ENCODE results near the gene POU2AF1. TPM values are rescaled to one million over a fixed set of nuclear protein-coding genes. Genes with fewer than 3 reads are reported as not detected.

POU2AF1 gene
- total and polyA plus RNA-seq, 2 donors from 2014 or later: 0.95 to 18.5 TPM

DNA sequence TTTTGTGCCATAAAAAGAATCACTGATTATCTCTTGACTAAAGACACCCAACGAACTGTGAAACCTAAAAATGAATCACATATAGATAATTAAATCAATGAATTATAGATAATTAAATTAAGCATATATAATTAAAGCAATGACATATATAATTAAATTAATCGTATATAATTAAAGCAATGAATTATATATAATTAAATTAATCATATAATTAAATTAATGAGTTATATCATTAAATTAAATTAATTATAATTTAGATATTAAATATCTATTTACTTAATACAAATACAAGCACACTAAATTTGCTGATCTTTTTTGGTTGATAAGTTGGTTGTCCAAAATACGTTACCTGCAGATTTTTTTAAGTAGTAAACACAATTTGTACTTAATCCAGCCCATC, 30.9 kb downstream of the POU2AF1 start:
- TF ChIP-seq, protein P1, sequence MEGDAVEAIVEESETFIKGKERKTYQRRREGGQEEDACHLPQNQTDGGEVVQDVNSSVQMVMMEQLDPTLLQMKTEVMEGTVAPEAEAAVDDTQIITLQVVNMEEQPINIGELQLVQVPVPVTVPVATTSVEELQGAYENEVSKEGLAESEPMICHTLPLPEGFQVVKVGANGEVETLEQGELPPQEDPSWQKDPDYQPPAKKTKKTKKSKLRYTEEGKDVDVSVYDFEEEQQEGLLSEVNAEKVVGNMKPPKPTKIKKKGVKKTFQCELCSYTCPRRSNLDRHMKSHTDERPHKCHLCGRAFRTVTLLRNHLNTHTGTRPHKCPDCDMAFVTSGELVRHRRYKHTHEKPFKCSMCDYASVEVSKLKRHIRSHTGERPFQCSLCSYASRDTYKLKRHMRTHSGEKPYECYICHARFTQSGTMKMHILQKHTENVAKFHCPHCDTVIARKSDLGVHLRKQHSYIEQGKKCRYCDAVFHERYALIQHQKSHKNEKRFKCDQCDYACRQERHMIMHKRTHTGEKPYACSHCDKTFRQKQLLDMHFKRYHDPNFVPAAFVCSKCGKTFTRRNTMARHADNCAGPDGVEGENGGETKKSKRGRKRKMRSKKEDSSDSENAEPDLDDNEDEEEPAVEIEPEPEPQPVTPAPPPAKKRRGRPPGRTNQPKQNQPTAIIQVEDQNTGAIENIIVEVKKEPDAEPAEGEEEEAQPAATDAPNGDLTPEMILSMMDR (IDR thresholded peaks at IDR 0.05; ENCODE audit: borderline replicate concordance, extremely low read depth, insufficient read depth): no peak
- Histone ChIP-seq H3K36me3 (ENCODE audit: control insufficient read depth in 2 of 3, insufficient read depth in 3 of 3, low read length in 3 of 3) (no peaks in the 10 kb centered on the region), H3K9me3 (ENCODE audit: control insufficient read depth in 2 of 3, insufficient read depth in 1 of 3, low read length in 3 of 3) (no peaks in the 10 kb centered on the region), H3K4me3 (ENCODE audit: low read length in 3 of 3) (no peak overlapping the region), H3K27me3 (ENCODE audit: control insufficient read depth, insufficient read depth, low read length) (no peaks in the 10 kb centered on the region), H3K4me1 (ENCODE audit: control insufficient read depth in 2 of 3, insufficient read depth in 2 of 3, low read depth in 1 of 3, low read length in 3 of 3) (no peaks in the 10 kb centered on the region), H3K9ac (ENCODE audit: low read length in 3 of 3) (no peak overlapping the region), H3K27ac (ENCODE audit: low read depth in 2 of 2, low read length in 2 of 2) (no peak overlapping the region)
- intact Hi-C loops (cut with DNase I): no loop called here
- DNase-seq (no peak), FAIRE-seq (peak; percentile 92)

DNA sequence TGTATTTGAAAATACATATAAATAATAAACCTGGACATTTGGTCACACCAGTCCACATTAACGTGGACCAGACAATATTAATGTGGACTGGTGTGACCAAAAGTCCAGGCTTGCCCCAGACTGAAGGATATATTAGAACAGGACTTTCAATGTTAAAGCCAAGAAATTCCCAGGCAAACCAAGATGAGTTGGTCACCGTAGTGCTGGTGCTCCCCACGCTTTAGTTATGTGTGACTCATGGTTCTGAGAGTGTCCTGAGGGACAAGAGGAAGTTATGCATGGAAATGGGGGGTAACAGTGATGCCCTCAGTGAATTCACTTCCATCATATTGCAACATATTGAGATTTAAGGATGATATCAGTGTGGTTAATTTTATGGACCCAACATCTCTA, 31.4 kb downstream of the POU2AF1 start:
- TF ChIP-seq, protein P1 (IDR thresholded peaks at IDR 0.05; ENCODE audit: borderline replicate concordance, extremely low read depth, insufficient read depth): no peak
- no peak overlapping the region for H3K9ac ChIP-seq (ENCODE audit: low read length in 3 of 3)
- H3K36me3 ChIP-seq (ENCODE audit: control insufficient read depth in 2 of 3, insufficient read depth in 3 of 3, low read length in 3 of 3): no peaks in the 10 kb centered on the region
- intact Hi-C loops (cut with DNase I): no loop called here
- no peak overlapping the region for H3K27ac ChIP-seq (ENCODE audit: low read depth in 2 of 2, low read length in 2 of 2)
- FAIRE-seq: no peak
- no peaks in the 10 kb centered on the region for H3K27me3 ChIP-seq (ENCODE audit: control insufficient read depth, insufficient read depth, low read length)
- H3K4me1 ChIP-seq (ENCODE audit: control insufficient read depth in 2 of 3, insufficient read depth in 2 of 3, low read depth in 1 of 3, low read length in 3 of 3): no peaks in the 10 kb centered on the region
- no peak overlapping the region for H3K4me3 ChIP-seq (ENCODE audit: low read length in 3 of 3)
- no peaks in the 10 kb centered on the region for H3K9me3 ChIP-seq (ENCODE audit: control insufficient read depth in 2 of 3, insufficient read depth in 1 of 3, low read length in 3 of 3)
- no peak for DNase-seq

DNA sequence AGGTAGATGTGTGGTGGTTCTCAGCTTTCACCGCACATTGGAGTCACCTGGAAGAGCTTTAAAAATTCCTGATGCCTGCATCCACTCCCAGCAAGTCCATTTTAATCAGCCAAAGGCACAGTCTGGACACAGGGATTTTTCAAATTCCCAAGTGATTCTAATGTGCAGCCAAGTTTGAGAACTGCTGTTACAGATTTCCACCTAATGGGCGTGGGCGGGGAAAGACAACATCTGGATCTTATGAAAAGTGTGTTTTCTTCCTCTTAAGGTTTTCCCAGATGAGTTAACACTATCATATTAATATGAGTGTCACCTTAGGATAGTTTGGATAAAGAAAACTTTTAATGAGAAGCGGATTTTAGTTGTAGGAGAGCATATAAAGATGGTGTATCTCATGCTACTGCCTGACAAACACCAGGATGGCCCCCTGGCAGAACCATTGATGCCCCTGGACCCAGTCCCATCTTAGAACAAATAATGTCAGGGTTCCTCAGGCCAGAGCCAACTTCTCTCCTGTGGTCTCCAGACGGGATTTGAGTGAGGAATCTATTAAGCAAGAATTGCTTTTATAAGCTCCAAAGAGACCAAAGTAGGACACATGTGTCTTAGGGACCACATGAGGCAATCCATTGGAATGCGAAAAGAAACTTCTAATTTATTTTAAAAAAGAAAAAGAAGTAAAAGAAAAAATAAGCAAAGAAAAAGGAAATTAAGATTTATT, 31.9 kb downstream of the POU2AF1 start:
- DNase-seq (no peak), FAIRE-seq (no peak)
- intact Hi-C loops (cut with DNase I): no loop called here
- no peaks in the 10 kb centered on the region for H3K27me3 ChIP-seq (ENCODE audit: control insufficient read depth, insufficient read depth, low read length)
- no peaks in the 10 kb centered on the region for H3K36me3 ChIP-seq (ENCODE audit: control insufficient read depth in 2 of 3, insufficient read depth in 3 of 3, low read length in 3 of 3)
- H3K27ac ChIP-seq (ENCODE audit: low read depth in 2 of 2, low read length in 2 of 2): no peak overlapping the region
- no peaks in the 10 kb centered on the region for H3K9me3 ChIP-seq (ENCODE audit: control insufficient read depth in 2 of 3, insufficient read depth in 1 of 3, low read length in 3 of 3)
- TF ChIP-seq, protein P1 (IDR thresholded peaks at IDR 0.05; ENCODE audit: borderline replicate concordance, extremely low read depth, insufficient read depth): no peak
- no peak overlapping the region for H3K4me3 ChIP-seq (ENCODE audit: low read length in 3 of 3)
- no peaks in the 10 kb centered on the region for H3K4me1 ChIP-seq (ENCODE audit: control insufficient read depth in 2 of 3, insufficient read depth in 2 of 3, low read depth in 1 of 3, low read length in 3 of 3)
- H3K9ac ChIP-seq (ENCODE audit: low read length in 3 of 3): no peak overlapping the region

DNA sequence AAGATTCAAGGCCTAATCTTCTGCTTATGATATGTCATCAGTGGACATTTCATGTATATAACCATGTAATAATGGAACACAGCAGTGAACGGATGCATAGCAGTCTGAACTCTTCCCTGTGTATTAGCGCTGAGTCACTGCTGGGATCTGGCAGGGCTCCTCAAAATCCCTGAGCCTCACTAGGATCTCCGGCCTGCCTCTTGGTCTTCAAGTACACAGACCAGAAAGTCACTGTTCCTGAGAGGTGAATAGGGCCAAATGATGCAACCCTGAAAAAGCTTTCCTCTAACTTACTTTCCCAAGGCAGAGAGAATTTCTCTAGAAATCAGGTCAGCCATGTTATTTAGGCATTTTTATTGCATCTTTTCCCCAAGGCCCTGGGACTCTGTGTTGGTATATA, 35.0 kb downstream of the POU2AF1 start:
- no peaks in the 10 kb centered on the region for H3K4me1 ChIP-seq (ENCODE audit: control insufficient read depth in 2 of 3, insufficient read depth in 2 of 3, low read depth in 1 of 3, low read length in 3 of 3)
- no peaks in the 10 kb centered on the region for H3K36me3 ChIP-seq (ENCODE audit: control insufficient read depth in 2 of 3, insufficient read depth in 3 of 3, low read length in 3 of 3)
- TF ChIP-seq, protein P1 (IDR thresholded peaks at IDR 0.05; ENCODE audit: borderline replicate concordance, extremely low read depth, insufficient read depth): no peak
- no peak overlapping the region for H3K9ac ChIP-seq (ENCODE audit: low read length in 3 of 3)
- intact Hi-C loops (cut with DNase I): no loop called here
- no peak overlapping the region for H3K27ac ChIP-seq (ENCODE audit: low read depth in 2 of 2, low read length in 2 of 2)
- H3K9me3 ChIP-seq (ENCODE audit: control insufficient read depth in 2 of 3, insufficient read depth in 1 of 3, low read length in 3 of 3): no peaks in the 10 kb centered on the region
- no peak for FAIRE-seq
- H3K27me3 ChIP-seq (ENCODE audit: control insufficient read depth, insufficient read depth, low read length): no peaks in the 10 kb centered on the region
- no peak for DNase-seq
- H3K4me3 ChIP-seq (ENCODE audit: low read length in 3 of 3): no peak overlapping the region

Measured in kidney (tissue), 14 donors.